ENCODE results near the gene INSIG2.

Gene INSIG2

GRCh38 chr2:118102433-118103082, 14.3 kb downstream of the INSIG2 start:
- no peak for DNase-seq

- DNase-seq: no peak
Observed at GRCh38 chr2:118103951-118104940, 16.0 kb downstream of the INSIG2 start.

- no peak for DNase-seq
Observed at GRCh38 chr2:118105497-118105896, 17.2 kb downstream of the INSIG2 start.

GRCh38 chr2:118106926-118107325, 18.7 kb downstream of the INSIG2 start:
- no peak for DNase-seq

GRCh38 chr2:118110310-118110709, 22.0 kb downstream of the INSIG2 start:
- no peak for DNase-seq

- DNase-seq: no peak
Observed at GRCh38 chr2:118110991-118111390, 22.7 kb downstream of the INSIG2 start.

- no peak for DNase-seq
Observed at GRCh38 chr2:118112771-118113334, 24.6 kb downstream of the INSIG2 start.

- no peak for DNase-seq
Observed at GRCh38 chr2:118114863-118115262, 26.6 kb downstream of the INSIG2 start.

GRCh38 chr2:118115761-118116160, 27.5 kb downstream of the INSIG2 start:
- no peak for DNase-seq

GRCh38 chr2:118118479-118118878, 30.2 kb downstream of the INSIG2 start:
- no peak for DNase-seq

- DNase-seq: no peak
Observed at GRCh38 chr2:118119158-118119727, 31.0 kb downstream of the INSIG2 start.

- no peak for DNase-seq
Observed at GRCh38 chr2:118119761-118120400, 31.6 kb downstream of the INSIG2 start.

GRCh38 chr2:118120401-118120780, 32.1 kb downstream of the INSIG2 start:
- no peak for DNase-seq

GRCh38 chr2:118121101-118121500, 32.8 kb downstream of the INSIG2 start:
- no peak for DNase-seq

- no peak for DNase-seq
Observed at GRCh38 chr2:118121986-118122524, 33.8 kb downstream of the INSIG2 start.

GRCh38 chr2:118122594-118123281, 34.5 kb downstream of the INSIG2 start:
- DNase-seq: no peak

GRCh38 chr2:118123561-118124232, 35.4 kb downstream of the INSIG2 start:
- no peak for DNase-seq

- no peak for DNase-seq
Observed at GRCh38 chr2:118124288-118124891, 36.1 kb downstream of the INSIG2 start.

- DNase-seq: no peak
Observed at GRCh38 chr2:118127250-118127649, 39.0 kb downstream of the INSIG2 start.

- DNase-seq: no peak
Observed at GRCh38 chr2:118128826-118129225, 40.6 kb downstream of the INSIG2 start.

GRCh38 chr2:118130385-118130784, 42.1 kb downstream of the INSIG2 start:
- no peak for DNase-seq

Data from stimulated activated naive CD4-positive, alpha-beta T cell treated with Interleukin-2 at 50 U/mL for 16 hours (primary cell).